ENCODE data around the gene MBD5.

DNA sequence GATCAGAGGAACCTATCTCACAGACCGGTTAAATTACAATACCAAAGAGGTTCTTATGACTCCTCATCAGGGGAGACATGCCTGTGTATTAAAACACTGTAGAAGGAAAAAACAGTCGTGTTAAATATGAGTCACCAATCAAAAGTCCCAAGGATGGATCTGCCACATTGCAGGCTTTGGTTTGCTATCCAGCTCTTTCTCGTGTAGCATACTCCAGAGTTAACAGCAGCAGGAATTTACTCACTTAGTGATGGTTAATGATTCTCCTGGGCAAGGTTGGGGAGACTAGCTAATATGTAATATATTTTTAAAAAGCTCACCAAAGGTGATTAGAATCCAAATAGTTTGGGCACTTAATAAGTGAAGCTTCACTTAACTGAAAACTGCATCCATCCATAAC is 109.7 kb downstream of the MBD5 start:
- TF ChIP-seq EZH2phosphoT487 (IDR thresholded peaks at IDR 0.05; ENCODE audit: insufficient read depth, low read depth) (no peak), EZH2 (IDR thresholded peaks at IDR 0.05; ENCODE audit: insufficient read depth, poor library complexity, severe bottlenecking) (no peak)
